Prostate gland (tissue), 2 donors: Measurements from ENCODE around the gene NEDD9. TPM values are rescaled to one million over a fixed set of nuclear protein-coding genes. Genes with fewer than 3 reads are reported as not detected.

Source experiments
- DNase-seq: peaks from one replicate; pipeline ENCODE4 v3.0.0-alpha.2; 2019; ENCODE audit warnings: low spot score
- H3K27ac ChIP-seq, 2 donors: fragments of 200-600 bp; sonication (generic); 2 replicates each; pipeline ENCODE4 v1.5.1; 2017 to 2019
- H3K27me3 ChIP-seq: fragments of 200-600 bp; sonication (generic); replicated peaks from 2 replicates; pipeline ENCODE4 v1.5.1; 2019; ENCODE audit not compliant: insufficient read depth
- H3K36me3 ChIP-seq, 2 donors: fragments of 200-600 bp; sonication (generic); 1 replicate in 1 of 2; 2 replicates in 1 of 2; pipeline versions ENCODE4 v1.5.1 to v1.8.1; 2017 to 2019
- H3K4me1 ChIP-seq: fragments of 200-600 bp; sonication (generic); replicated peaks from 2 replicates; pipeline ENCODE4 v1.5.1; 2019
- H3K4me3 ChIP-seq, 2 donors: fragments of 200-600 bp; sonication (generic); 2 replicates each; pipeline ENCODE4 v1.5.1; 2017 to 2019
- H3K9me3 ChIP-seq: fragments of 200-600 bp; sonication (generic); 2 replicates; pipeline ENCODE4 v1.5.1; 2017
- POLR2A ChIP-seq: fragments of 450-650 bp; IDR thresholded peaks from one replicate; pipeline ENCODE4 v1.6.1; 2016; ENCODE audit warnings: antibody characterized with exemption, mild to moderate bottlenecking
- POLR2AphosphoS5 ChIP-seq: sonication (generic); formaldehyde crosslinking; IDR thresholded peaks from one replicate; pipeline ENCODE4 v1.6.1; 2017; ENCODE audit warnings: antibody characterized with exemption
- WGBS: methylation state at CpG from one replicate; pipeline ENCODE4 v1.1.5; 2018; 5-methylcytosine and 5-hydroxymethylcytosine counted together
- intact Hi-C: fragments of 100-400 bp; cut with DNase I; formaldehyde crosslinking; loops from one replicate; pipeline ENCODE4 v1.14.2; 2022
- total RNA-seq, 2 donors: library from RNA; depleted of rRNA; stranded (reverse); fragments of >200 nt; gene quantifications; one replicate each; pipeline ENCODE4 v1.1.0, GENCODE V29; 2016
- TF ChIP-seq, protein P1 (sequence below), 4 experiments: fragments of 200-600 bp in 2 of 4; fragments of 450-650 bp in 2 of 4; sonication (generic) in 2 of 4; IDR thresholded peaks; 1 replicate in 3 of 4; 2 replicates in 1 of 4; pipeline ENCODE4 v1.5.1; 2016 to 2019; ENCODE audit warnings: antibody characterized with exemption in 4 of 4, mild to moderate bottlenecking in 2 of 4, moderate library complexity in 2 of 4

The NEDD9 gene
- total RNA-seq, 2 donors from 2014 or later = 51.1 to 72.1 TPM

DNA sequence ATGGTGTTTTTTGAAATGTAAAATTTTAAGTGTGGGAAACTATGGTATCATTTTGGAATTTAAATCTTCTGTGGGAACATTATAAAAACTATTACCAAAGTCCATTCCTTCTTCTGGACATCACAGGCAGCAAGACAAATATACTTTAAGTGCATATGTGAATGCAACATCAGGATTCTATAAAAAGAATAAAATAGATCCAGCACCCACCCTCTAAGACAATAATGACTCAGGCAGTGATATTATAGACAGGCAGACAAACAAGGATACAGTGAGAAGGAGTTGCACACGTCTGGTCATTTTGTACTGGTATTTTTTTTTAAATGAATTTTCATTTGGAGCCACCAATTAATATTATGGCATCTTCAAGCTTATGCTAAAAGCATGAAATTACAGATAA, 21.1 kb upstream of the NEDD9 start:
- Histone ChIP-seq H3K9me3 (no peaks in the 10 kb centered on the region), H3K36me3 (no peaks in the 10 kb centered on the region), H3K27me3 (no peaks in the 10 kb centered on the region), H3K4me1 (no peaks in the 10 kb centered on the region), H3K27ac (no peak overlapping the region), H3K4me3 (no peak overlapping the region)
- 69% methylated on average over 1 of the region's 1 CpG for WGBS
- peak; percentile 42 for TF ChIP-seq POLR2AphosphoS5
- TF ChIP-seq, protein P1, sequence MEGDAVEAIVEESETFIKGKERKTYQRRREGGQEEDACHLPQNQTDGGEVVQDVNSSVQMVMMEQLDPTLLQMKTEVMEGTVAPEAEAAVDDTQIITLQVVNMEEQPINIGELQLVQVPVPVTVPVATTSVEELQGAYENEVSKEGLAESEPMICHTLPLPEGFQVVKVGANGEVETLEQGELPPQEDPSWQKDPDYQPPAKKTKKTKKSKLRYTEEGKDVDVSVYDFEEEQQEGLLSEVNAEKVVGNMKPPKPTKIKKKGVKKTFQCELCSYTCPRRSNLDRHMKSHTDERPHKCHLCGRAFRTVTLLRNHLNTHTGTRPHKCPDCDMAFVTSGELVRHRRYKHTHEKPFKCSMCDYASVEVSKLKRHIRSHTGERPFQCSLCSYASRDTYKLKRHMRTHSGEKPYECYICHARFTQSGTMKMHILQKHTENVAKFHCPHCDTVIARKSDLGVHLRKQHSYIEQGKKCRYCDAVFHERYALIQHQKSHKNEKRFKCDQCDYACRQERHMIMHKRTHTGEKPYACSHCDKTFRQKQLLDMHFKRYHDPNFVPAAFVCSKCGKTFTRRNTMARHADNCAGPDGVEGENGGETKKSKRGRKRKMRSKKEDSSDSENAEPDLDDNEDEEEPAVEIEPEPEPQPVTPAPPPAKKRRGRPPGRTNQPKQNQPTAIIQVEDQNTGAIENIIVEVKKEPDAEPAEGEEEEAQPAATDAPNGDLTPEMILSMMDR (IDR thresholded peaks at IDR 0.05) = no peak
- TF ChIP-seq POLR2A = no peak
- intact Hi-C loops = loop anchor here (5.0 kb wide), 1 partner anchor 81 kb away; no protein-coding TSS in a partner anchor
- no peak for DNase-seq

DNA sequence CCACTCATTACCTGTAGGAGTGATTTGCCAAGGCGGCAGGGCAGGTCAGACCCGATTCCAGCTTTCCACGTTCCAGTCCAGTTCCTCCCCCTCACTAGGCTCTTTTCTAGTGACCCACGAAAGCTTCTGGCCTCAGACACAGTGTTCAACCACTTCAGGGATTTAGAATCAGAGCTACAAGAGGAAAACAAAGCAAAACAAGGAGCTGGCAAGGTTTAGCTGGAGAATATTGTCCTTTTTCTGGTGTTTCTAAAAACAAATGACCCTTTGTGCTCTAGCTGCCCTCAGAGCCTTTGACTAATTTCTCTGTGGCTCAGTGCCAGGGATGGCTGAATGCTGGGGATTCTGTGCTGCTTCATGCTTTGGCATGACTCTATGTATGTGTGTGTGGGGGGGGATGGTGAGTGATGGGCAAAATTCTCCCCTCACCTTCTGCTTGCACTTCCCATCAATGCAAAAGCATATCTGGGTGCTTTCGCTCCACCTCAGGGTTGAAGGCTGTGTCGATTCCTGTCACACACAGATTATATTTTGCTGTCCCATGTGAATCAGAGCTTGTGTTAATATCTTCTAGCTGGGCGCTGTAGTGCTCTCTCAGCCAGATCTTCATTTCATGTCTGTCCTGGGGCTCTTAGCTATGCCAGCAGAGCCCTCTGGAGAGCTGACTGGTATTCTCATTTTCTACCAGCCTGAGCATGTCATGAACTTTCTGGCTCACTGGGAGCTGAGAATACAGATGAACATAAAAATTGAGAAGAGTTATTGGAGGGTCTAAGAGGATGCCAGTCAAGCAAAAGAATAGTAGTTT, 19.3 kb upstream of the NEDD9 start:
- no peak for DNase-seq
- H3K36me3 ChIP-seq = no peaks in the 10 kb centered on the region
- peak overlapping the region; percentile 36 to 65 for H3K27ac ChIP-seq
- H3K9me3 ChIP-seq = no peaks in the 10 kb centered on the region
- H3K27me3 ChIP-seq = no peaks in the 10 kb centered on the region
- TF ChIP-seq POLR2AphosphoS5 = peak; percentile 46
- TF ChIP-seq, protein P1 (IDR thresholded peaks at IDR 0.05) = no peak
- H3K4me3 ChIP-seq = no peak overlapping the region
- WGBS = 31% methylated on average over 7 of the region's 7 CpGs
- no peaks in the 10 kb centered on the region for H3K4me1 ChIP-seq
- intact Hi-C loops = loop anchor here (5.0 kb wide), 1 partner anchor 79 kb away; no protein-coding TSS in a partner anchor

DNA sequence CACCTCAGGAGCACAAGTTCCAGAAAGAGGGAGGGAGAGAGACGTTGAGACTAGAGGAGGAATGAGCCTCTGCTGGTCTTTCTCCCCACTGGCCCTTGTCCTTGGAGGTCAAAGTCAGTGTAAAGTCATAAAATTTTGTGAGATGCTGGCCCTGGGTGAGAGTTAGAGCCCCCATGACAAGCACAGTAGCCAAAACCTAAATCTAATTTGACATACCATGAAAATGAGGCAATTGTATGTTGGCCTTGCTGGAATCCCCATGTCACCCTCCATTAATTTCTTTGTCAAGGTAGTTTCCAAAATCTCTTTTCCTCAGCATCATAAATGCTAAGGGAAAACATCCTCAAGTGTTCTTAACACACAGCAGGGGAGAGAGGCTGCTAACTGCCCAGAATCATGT, 17.6 kb upstream of the NEDD9 start:
- Histone ChIP-seq H3K36me3 (no peaks in the 10 kb centered on the region), H3K4me1 (no peaks in the 10 kb centered on the region), H3K27ac (no peak overlapping the region), H3K9me3 (no peaks in the 10 kb centered on the region), H3K4me3 (no peak overlapping the region), H3K27me3 (no peaks in the 10 kb centered on the region)
- TF ChIP-seq POLR2A (no peak), POLR2AphosphoS5 (no peak)
- TF ChIP-seq, protein P1 (IDR thresholded peaks at IDR 0.05) = no peak
- DNase-seq = no peak
- 65% methylated on average over 1 of the region's 1 CpG for WGBS
- intact Hi-C loops = loop anchor here (5.0 kb wide), 1 partner anchor 78 kb away; no protein-coding TSS in a partner anchor

DNA sequence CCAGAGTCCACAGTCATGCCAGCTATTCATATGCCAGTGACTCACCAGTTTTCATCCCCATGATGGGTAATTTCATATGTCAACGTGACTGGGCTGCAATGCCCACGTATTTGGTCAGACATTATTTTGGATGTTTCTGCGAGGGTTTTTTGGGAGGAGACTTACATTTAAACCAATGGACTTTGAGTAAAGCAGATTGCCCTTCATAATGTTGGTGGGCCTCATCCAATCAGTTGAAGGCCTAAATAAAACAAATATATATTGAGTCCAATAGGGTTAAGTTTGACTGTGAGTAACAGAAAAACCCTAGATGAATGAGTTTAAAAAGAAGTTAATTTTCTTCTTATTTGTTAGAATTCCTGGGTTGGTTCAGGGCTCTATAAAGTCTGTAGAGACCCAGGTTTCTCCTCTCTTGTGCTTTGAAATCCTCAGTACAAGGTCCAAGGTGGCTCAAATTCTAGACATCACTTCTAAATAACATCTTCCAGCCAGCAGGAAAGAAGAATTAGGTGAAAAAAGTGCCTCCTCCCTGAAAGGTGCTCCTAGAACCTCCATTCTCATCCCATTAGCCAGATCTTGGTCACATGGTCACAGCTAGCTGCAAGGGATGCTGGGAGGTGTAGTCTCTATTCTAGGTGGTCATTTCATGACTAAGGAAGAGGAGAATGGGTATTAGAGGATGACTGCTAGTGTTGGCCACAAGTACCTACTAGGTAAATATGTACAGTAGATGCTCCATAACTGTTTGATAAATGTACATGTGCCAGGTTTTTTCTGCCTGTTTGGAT, 16.7 kb upstream of the NEDD9 start:
- no peak for DNase-seq
- intact Hi-C loops = no loop called here
- no peaks in the 10 kb centered on the region for H3K9me3 ChIP-seq
- TF ChIP-seq, protein P1 (IDR thresholded peaks at IDR 0.05) = no peak
- TF ChIP-seq POLR2AphosphoS5 (no peak), POLR2A (no peak)
- H3K4me1 ChIP-seq = no peaks in the 10 kb centered on the region
- no peaks in the 10 kb centered on the region for H3K27me3 ChIP-seq
- H3K4me3 ChIP-seq = no peak overlapping the region
- 95% methylated on average over 3 of the region's 3 CpGs for WGBS
- H3K36me3 ChIP-seq = no peaks in the 10 kb centered on the region
- no peak overlapping the region for H3K27ac ChIP-seq
